Effector memory CD4-positive, alpha-beta T cell (primary cell): Measurements from ENCODE around the gene SLC4A1AP.

Experiments used
- DNase-seq, 3 donors: peaks; one replicate each; pipeline ENCODE4 v3.0.0-alpha.2; 2020
- H3K27ac ChIP-seq: 2 replicates; pipeline ENCODE4 v1.7.0; 2013; ENCODE audit warnings: mild to moderate bottlenecking, low read length, moderate library complexity; ENCODE audit not compliant: insufficient read depth, poor library complexity, severe bottlenecking
- H3K27me3 ChIP-seq: replicated peaks from 2 replicates; pipeline ENCODE4 v1.7.0; 2013; ENCODE audit warnings: mild to moderate bottlenecking, low read length; ENCODE audit not compliant: insufficient read depth, control insufficient read depth, poor library complexity, severe bottlenecking
- H3K36me3 ChIP-seq: 2 replicates; pipeline ENCODE4 v1.7.0; 2013; ENCODE audit warnings: mild to moderate bottlenecking, low read length, moderate library complexity; ENCODE audit not compliant: control insufficient read depth, insufficient read depth
- H3K4me1 ChIP-seq: 2 replicates; pipeline ENCODE4 v1.7.0; 2013; ENCODE audit warnings: low read length, mild to moderate bottlenecking; ENCODE audit not compliant: control insufficient read depth, insufficient read depth, poor library complexity, severe bottlenecking
- H3K4me3 ChIP-seq: 2 replicates; pipeline ENCODE4 v1.7.0; 2013; ENCODE audit warnings: low read length, low read depth, mild to moderate bottlenecking; ENCODE audit not compliant: insufficient read depth, poor library complexity, severe bottlenecking
- H3K9me3 ChIP-seq: 2 replicates; pipeline ENCODE4 v1.7.0; 2013; ENCODE audit warnings: mild to moderate bottlenecking, low read length, moderate library complexity; ENCODE audit not compliant: control insufficient read depth

The SLC4A1AP gene

DNA sequence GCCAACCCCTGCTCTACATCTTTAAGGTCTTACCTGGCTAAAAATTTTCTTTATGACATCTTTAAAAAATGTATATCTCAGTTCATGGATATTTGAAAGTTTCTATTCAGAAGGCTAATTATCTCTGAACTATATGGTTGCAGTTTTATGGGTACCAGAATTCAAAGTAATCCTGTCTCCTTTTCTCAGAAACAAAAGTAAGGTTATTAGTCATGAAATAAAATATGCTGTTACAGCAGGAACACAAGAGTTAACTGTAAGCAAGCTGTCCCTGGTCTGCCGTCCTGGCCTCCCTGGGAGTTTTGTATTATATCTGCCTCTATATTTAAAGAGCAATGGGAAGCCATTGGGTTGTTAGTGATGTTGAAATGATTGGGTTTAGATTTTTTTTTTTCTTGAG lies 34.0 kb downstream of the SLC4A1AP start:
- H3K27ac ChIP-seq = no peak overlapping the region
- DNase-seq = no peak

DNA sequence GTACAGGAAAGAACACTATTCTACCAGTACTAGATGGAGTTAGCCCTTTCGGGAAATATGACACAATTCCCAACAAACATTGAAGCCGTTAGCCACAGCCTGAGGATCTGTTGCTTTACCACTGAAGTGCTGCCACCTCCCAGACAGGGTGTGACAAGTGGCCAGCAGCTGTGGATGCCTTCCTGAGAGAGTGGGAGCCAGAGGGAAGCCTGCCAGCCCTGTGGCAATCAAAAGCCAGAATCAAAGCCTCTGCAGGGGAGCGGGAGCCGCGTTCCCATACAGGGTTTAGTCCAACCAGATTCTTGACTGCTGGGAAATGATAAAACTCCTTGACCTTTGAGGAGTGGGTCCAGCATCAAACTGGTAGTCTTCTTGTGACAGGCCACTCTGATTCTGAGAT lies 38.0 kb downstream of the SLC4A1AP start:
- no peaks in the 10 kb centered on the region for H3K4me1 ChIP-seq
- H3K27ac ChIP-seq = no peak overlapping the region
- DNase-seq = no peak
- H3K9me3 ChIP-seq = no peaks in the 10 kb centered on the region
- no peaks in the 10 kb centered on the region for H3K27me3 ChIP-seq
- H3K36me3 ChIP-seq = no peaks in the 10 kb centered on the region
- no peak overlapping the region for H3K4me3 ChIP-seq

More for the DNA sequence above, 34.0 kb downstream of the SLC4A1AP start:
- H3K27me3 ChIP-seq = no peaks in the 10 kb centered on the region
- no peak overlapping the region for H3K4me3 ChIP-seq
- no peaks in the 10 kb centered on the region for H3K4me1 ChIP-seq
- H3K9me3 ChIP-seq = no peaks in the 10 kb centered on the region
- peaks cover 22% of the 10 kb centered on the region for H3K36me3 ChIP-seq

GRCh38 chr2:27702302-27702701 lies 38.6 kb downstream of the SLC4A1AP start:
- Histone ChIP-seq H3K4me3 (no peak overlapping the region), H3K27me3 (no peaks in the 10 kb centered on the region), H3K36me3 (no peaks in the 10 kb centered on the region), H3K4me1 (no peaks in the 10 kb centered on the region), H3K9me3 (no peaks in the 10 kb centered on the region), H3K27ac (no peak overlapping the region)
- no peak for DNase-seq

GRCh38 chr2:27703638-27704341 lies 40.1 kb downstream of the SLC4A1AP start:
- Histone ChIP-seq H3K27me3 (no peaks in the 10 kb centered on the region), H3K9me3 (no peaks in the 10 kb centered on the region), H3K4me3 (no peak overlapping the region), H3K36me3 (no peaks in the 10 kb centered on the region), H3K4me1 (no peaks in the 10 kb centered on the region), H3K27ac (no peak overlapping the region)
- DNase-seq = peak; percentile 58 to 72 (median 59)

DNA sequence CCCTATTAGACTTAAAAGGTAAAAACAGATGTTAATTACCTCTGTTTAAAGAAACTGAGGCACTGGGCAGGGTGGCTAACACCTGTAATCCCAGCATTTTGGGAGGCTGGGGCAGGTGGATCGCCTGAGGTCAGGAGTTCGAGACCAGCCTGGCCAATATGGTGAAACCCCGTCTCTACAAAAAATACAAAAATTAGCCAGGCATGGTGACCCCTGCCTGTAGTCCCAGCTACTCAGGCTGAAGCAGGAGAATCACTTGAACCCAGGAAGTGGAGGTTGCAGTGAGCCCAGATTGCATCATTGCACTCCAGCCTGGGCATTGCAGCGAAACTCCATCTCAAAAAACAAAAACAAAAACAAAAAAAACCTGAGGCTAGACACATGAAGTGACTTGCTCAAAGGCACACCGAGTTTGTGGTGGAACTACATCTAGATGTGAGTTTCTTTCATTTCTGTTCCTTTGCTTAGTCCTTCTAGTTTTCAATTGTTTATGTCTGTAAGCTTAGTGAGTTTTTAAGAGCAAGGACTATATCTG lies 40.7 kb downstream of the SLC4A1AP start:
- Histone ChIP-seq H3K36me3 (no peaks in the 10 kb centered on the region), H3K4me1 (no peaks in the 10 kb centered on the region), H3K9me3 (no peaks in the 10 kb centered on the region), H3K4me3 (no peak overlapping the region), H3K27ac (no peak overlapping the region), H3K27me3 (no peaks in the 10 kb centered on the region)
- DNase-seq = no peak

- Histone ChIP-seq H3K4me3 (no peak overlapping the region), H3K4me1 (no peaks in the 10 kb centered on the region), H3K36me3 (no peaks in the 10 kb centered on the region), H3K9me3 (no peaks in the 10 kb centered on the region), H3K27me3 (no peaks in the 10 kb centered on the region), H3K27ac (no peak overlapping the region)
- DNase-seq = no peak
These were observed 42.3 kb downstream of the SLC4A1AP start for GRCh38 chr2:27705851-27706622.

- Histone ChIP-seq H3K36me3 (no peaks in the 10 kb centered on the region), H3K4me3 (no peak overlapping the region), H3K9me3 (no peaks in the 10 kb centered on the region), H3K27me3 (no peaks in the 10 kb centered on the region), H3K27ac (no peak overlapping the region), H3K4me1 (no peaks in the 10 kb centered on the region)
- DNase-seq = no peak
These were observed 44.0 kb downstream of the SLC4A1AP start for GRCh38 chr2:27707462-27708256.

DNA sequence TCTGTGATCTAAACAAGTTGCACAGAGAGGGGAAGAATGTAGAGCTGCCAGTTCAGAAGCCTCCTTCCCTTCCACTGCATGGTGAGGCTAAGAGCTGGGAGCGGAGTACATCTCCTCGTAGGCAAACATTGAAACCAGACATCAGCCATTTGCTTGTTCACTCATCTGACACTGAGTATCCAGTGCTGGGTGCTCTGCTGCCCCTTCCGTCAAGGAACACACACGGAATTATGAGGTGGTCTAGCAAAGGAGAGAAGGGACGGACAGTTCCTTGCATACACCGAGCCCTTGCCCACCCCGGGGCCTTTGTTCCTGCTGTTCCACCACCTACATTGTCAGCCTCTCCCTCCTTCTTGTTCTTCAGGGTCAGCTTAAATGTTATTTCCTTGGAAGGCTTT lies 44.6 kb downstream of the SLC4A1AP start:
- Histone ChIP-seq H3K27me3 (no peaks in the 10 kb centered on the region), H3K9me3 (no peaks in the 10 kb centered on the region), H3K4me1 (no peaks in the 10 kb centered on the region), H3K27ac (no peak overlapping the region), H3K36me3 (no peaks in the 10 kb centered on the region), H3K4me3 (no peak overlapping the region)
- no peak for DNase-seq

DNA sequence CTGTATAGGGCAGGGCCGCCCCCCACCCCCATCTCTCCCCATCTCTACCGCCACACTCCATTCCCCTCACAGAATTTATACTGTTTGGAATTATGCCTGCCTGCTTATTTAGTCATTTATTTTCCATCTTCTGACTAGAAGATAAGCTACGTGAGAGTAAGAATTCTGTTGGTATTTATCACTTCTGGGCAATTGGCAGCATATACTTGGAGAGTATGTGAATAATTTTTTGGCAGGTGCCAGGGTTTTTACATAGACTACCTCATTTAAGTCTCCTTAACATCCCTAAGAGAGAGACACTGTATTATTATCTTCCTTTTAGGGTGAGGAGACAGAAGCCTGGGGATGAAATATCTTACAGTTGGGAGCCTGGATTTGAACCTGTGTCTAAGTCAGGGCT lies 45.0 kb downstream of the SLC4A1AP start:
- H3K27ac ChIP-seq = no peak overlapping the region
- H3K4me1 ChIP-seq = no peaks in the 10 kb centered on the region
- H3K4me3 ChIP-seq = no peak overlapping the region
- no peaks in the 10 kb centered on the region for H3K9me3 ChIP-seq
- DNase-seq = no peak
- no peaks in the 10 kb centered on the region for H3K27me3 ChIP-seq
- H3K36me3 ChIP-seq = no peaks in the 10 kb centered on the region
